CD4-positive, alpha-beta T cell treated with Interleukin-6 for 4 hours (primary cell): ENCODE results near the gene TUT1.
"Not testable (repeated sequence)": the region's sequence is repeated elsewhere in the genome, so short reads cannot be mapped to it uniquely, and the experiment has no call there.

Experiments
- DNase-seq: peaks from one replicate; pipeline ENCODE4 v3.0.0-alpha.2; 2020; ENCODE audit warnings: mixed read lengths

Gene TUT1, protein sequence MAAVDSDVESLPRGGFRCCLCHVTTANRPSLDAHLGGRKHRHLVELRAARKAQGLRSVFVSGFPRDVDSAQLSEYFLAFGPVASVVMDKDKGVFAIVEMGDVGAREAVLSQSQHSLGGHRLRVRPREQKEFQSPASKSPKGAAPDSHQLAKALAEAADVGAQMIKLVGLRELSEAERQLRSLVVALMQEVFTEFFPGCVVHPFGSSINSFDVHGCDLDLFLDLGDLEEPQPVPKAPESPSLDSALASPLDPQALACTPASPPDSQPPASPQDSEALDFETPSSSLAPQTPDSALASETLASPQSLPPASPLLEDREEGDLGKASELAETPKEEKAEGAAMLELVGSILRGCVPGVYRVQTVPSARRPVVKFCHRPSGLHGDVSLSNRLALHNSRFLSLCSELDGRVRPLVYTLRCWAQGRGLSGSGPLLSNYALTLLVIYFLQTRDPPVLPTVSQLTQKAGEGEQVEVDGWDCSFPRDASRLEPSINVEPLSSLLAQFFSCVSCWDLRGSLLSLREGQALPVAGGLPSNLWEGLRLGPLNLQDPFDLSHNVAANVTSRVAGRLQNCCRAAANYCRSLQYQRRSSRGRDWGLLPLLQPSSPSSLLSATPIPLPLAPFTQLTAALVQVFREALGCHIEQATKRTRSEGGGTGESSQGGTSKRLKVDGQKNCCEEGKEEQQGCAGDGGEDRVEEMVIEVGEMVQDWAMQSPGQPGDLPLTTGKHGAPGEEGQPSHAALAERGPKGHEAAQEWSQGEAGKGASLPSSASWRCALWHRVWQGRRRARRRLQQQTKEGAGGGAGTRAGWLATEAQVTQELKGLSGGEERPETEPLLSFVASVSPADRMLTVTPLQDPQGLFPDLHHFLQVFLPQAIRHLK

DNA sequence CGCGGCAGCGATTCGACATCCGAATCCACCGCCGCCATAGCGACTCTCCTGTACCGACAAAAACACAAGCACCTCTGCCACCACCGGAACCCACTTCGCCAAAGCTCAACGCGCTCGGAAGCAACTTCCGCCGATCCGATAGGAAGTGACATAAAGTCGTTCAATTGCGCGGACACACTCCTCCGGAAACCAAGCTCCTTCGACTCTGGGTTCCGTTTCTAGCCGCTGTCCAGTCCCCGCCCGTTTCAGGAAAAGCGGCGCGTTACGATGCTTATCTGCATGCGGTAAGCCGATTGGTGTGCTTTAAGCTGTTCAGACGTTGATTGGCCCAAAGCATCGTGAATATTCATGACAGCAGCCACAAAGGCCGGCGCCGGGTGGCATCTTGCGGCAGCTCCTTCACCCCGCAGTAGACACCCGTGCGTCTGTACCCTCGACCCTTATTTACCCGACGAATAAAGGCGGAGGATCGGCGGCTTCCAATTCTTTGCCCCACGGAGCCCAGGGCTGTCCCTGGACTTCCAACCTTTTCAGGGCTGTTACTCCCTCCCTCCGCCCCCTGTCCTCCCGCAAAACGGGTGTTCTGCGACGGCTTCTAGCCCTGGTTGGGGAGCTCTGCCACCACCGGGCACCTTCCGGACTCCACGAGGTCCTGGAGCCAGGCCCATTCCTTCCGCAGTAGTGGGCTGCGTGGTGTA is at the start of gene TUT1:
Gene TUT1, minus strand, starts transcription at position 76 of the 698 bp plus-strand sequence. Its CDS starts 38 bp downstream, at position 38.
- DNase-seq = peak; percentile 96

DNA sequence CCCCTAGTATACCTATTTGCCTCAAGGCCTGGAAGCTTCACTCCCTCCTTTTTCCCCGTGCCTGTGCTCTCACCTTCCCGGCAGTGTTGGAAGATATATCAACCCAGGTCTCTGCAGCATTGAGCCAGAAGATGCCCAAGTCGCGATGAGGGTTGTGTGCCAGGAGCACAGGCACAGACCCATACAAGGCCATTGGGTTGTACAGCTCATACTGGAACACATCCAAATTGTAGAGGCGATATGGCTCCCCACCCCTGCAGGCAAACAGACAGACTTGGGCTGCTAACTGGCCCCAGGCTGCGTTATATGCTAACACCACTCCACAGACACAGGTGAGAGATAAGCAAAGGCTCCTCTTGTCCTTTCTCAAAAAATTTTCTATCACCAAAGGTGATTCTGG is 41.2 kb upstream of the TUT1 start:
- no peak for DNase-seq

GRCh38 chr11:62627713-62628112 is 36.4 kb upstream of the TUT1 start:
- DNase-seq = no peak

GRCh38 chr11:62622476-62623089 is 31.3 kb upstream of the TUT1 start:
- no peak for DNase-seq

DNA sequence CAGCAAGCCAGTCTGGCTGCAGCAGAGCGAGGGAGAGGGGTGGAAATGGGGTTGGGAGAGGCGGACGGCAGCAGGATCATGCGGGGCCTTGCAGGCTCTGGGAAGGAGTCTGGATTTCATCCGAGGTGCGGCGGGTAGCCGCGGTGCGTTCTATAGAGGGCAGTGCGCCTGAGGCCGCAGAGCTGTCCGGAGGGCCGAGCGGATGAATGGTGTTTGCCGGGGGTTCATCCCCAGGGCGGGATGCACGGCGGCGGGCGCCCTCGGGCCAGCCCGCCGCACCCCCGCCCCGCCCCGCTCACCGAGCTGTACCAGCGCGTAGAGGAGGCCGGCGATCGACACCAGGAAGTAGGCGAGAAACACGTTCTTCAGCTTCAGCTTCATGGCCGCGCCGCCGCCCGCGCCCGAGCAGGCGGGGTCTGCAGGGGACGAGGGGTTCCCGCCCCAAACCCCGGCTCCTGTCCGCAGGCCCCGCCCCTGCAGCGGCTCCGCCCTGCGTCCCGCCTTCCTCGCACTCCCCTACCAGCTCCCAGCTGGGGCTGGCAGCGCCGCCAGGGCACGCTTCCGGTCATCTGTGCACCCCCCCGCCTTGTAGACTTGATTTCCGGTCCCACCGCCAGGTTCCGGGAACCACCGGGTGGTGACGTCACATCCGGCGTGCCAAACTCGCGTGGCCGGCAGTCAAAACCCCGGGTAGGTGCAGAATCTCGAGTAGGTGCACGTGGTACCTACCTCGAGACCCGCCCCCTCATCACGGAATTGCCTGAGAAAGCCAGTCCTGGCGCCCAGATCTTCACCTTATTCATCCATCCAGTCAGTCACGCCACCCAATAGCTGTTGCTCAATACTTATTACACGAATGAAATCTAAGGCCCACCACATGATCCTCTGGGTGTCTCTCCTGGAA is 30.5 kb upstream of the TUT1 start, which contains the start of gene B3GAT3:
Gene B3GAT3, minus strand, starts transcription at position 420 of the 904 bp plus-strand sequence. Its CDS starts 39 bp downstream, at position 381.
- DNase-seq = peak; percentile 97

DNA sequence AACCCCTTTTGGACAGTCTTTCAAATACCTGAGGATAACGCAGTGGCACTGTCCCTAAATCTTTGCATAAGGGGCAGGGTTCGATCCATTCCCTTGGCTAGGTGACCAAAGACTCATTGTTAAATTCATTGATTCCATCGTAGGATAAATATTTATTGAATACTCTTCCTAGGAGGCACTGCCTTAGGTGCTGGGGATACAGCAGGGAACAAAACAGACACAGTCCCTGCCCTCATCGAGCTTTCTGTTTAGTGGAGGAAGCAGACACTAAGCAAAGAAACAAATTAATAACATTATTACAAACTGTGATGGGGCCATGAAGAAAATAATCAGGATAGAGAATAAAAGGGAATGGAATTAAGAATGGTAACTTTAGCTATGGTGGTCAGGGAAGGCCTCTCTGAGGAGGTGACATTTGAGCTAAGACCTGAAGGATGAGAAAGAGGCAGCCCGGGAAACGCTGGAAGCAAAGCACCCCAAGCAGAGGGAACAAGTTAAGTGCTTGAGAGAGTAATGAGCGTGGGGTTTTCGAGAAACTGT is 29.8 kb upstream of the TUT1 start:
- no peak for DNase-seq

- DNase-seq = not testable (repeated sequence)
Measured at GRCh38 chr11:62616957-62617356, 25.6 kb upstream of the TUT1 start.

GRCh38 chr11:62615521-62615920 is 24.2 kb upstream of the TUT1 start:
- DNase-seq = no peak

GRCh38 chr11:62614275-62614674 is 23.0 kb upstream of the TUT1 start:
- peak; percentile 47 for DNase-seq

DNA sequence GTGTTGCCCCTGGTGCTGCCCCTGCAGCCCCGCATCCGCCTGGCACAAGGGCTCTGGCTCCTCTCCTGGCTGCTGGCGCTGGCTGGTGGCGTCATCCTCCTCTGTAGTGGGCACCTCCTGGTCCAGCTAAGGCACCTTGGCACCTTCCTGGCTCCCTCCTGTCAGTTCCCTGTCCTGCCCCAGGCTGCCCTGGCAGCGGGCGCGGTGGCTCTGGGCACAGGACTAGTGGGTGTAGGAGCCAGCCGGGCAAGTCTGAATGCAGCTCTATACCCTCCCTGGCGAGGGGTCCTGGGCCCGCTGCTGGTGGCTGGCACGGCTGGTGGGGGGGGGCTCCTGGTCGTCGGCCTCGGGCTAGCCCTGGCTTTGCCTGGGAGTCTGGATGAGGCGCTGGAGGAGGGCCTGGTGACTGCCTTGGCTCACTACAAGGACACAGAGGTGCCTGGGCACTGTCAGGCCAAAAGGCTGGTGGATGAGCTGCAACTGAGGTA is 22.0 kb upstream of the TUT1 start:
- no peak for DNase-seq

GRCh38 chr11:62612366-62613290 is 21.3 kb upstream of the TUT1 start, which contains the start of the genes EML3 and ROM1:
EML3 (minus strand) TSS chr11:62612775; CDS start chr11:62612457, 318 bp downstream.
ROM1 (plus strand) TSS chr11:62613257; CDS start chr11:62613282, 25 bp downstream.
- DNase-seq = peak; percentile 95

GRCh38 chr11:62611705-62612365 is 20.5 kb upstream of the TUT1 start:
- peak; percentile 46 for DNase-seq

DNA sequence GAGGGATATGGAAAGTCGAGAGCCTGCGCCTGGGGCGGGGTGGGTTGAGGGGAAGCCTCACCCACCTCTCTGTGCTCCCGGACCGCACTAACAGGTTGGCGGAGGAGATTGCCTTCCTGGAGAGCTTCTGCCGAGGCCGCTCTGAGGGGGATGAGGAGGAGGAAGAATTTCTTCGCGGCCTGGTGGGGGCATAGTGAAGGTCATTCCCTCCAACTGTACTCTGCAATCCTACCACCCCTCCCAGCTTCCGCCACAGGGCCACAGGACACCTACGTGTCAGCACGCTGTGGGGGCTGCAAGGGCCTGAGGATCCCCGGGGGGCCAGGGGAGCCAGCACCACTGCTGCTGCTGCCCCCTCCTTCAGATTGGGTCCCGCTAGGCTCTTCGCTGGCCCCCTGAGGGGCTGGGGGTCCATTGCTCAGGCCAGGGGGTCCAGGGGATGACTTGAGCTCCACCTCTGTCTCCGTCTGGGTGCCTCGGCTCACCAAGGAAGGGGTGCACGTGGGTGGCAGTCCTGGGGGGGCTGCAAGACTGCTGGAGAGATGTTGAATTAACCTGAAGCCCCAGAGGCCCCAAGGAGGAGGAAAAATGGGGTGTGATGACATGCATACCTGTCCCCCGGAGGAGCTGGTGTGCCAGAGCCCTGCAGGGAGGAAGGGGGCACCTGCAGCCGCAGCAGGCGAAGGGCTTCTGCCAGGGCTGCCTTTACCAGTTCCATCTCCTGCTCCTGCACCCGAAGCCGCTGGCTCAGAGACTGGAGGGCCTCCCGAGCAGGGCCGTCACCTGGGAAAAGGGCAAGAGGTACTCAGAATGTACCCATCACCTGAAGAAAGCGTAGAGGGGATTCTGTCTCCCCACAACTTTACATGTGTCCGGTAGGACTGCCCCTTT is 19.7 kb upstream of the TUT1 start:
- no peak for DNase-seq

- DNase-seq = no peak
Measured at GRCh38 chr11:62610403-62610802, 19.1 kb upstream of the TUT1 start.

- DNase-seq = no peak
Measured at GRCh38 chr11:62608776-62609175, 17.5 kb upstream of the TUT1 start.

GRCh38 chr11:62607714-62608113 is 16.4 kb upstream of the TUT1 start:
- DNase-seq = no peak

DNA sequence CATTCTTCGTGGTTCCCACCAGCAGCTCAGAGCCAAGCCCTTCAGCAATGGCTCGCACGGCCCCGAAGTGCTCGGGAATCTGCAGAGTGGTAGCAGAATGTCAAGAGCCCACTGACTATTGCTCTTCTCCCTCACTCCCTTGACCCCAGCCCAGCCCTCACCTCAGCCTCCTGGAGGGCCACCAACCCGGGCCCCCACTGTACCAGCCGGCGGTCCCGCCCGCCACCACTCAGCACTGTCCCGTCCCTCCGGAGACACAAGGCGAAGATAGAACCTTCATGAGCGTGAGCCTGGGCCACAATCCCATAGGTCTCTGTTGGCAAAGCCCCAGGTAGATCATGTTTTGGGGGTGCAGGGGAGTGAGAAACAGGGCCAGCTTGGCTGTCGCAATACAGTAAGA is 14.6 kb upstream of the TUT1 start:
- no peak for DNase-seq

- no peak for DNase-seq
Measured at GRCh38 chr11:62605467-62605866, 14.1 kb upstream of the TUT1 start.
